SK-N-MC (cell line): ENCODE data around the gene ADD3.
"Not testable (repeated sequence)": the region's sequence is repeated elsewhere in the genome, so short reads cannot be mapped to it uniquely, and the experiment has no call there.

Experiments
- DNase-seq: peaks from one replicate; pipeline ENCODE4 v3.0.0-alpha.2; 2011; ENCODE audit warnings: low read depth, low spot score
- H3K27ac ChIP-seq: fragments of 200-600 bp; sonication (generic); 2 replicates; pipeline ENCODE4 v1.5.1; 2016; ENCODE audit warnings: mixed run types
- H3K36me3 ChIP-seq: fragments of 200-600 bp; sonication (generic); 2 replicates; pipeline ENCODE4 v1.6.1; 2017; ENCODE audit warnings: antibody characterized with exemption, low read length, mixed read lengths; ENCODE audit not compliant: insufficient read depth
- H3K4me3 ChIP-seq: fragments of 200-600 bp; sonication (generic); 2 replicates; pipeline ENCODE4 v1.5.1; 2016
- H3K9ac ChIP-seq: fragments of 200-600 bp; sonication (generic); 2 replicates; pipeline ENCODE4 v1.8.0; 2017; ENCODE audit warnings: mixed run types, mixed read lengths; ENCODE audit not compliant: insufficient read length
- H3K9me3 ChIP-seq: fragments of 200-600 bp; sonication (generic); 2 replicates; pipeline ENCODE4 v1.6.1; 2017; ENCODE audit warnings: low read depth, mild to moderate bottlenecking, antibody characterized with exemption, low read length, moderate library complexity, mixed read lengths
- EZH2 ChIP-seq: fragments of 200-600 bp; sonication (generic); IDR thresholded peaks from one replicate; pipeline ENCODE4 v1.6.1; 2017; ENCODE audit warnings: antibody characterized with exemption
- FOXP2 ChIP-seq: optimal IDR thresholded peaks from 2 replicates; pipeline ENCODE3; 2011; ENCODE audit warnings: mild to moderate bottlenecking, moderate library complexity; ENCODE audit not compliant: insufficient read depth; ENCODE audit errors: extremely low read length, control extremely low read depth
- POLR2AphosphoS5 ChIP-seq: IDR thresholded peaks from 2 replicates; pipeline ENCODE4 v1.6.1; 2012; ENCODE audit warnings: mild to moderate bottlenecking, low read depth, low read length, borderline replicate concordance

ADD3 gene

DNA sequence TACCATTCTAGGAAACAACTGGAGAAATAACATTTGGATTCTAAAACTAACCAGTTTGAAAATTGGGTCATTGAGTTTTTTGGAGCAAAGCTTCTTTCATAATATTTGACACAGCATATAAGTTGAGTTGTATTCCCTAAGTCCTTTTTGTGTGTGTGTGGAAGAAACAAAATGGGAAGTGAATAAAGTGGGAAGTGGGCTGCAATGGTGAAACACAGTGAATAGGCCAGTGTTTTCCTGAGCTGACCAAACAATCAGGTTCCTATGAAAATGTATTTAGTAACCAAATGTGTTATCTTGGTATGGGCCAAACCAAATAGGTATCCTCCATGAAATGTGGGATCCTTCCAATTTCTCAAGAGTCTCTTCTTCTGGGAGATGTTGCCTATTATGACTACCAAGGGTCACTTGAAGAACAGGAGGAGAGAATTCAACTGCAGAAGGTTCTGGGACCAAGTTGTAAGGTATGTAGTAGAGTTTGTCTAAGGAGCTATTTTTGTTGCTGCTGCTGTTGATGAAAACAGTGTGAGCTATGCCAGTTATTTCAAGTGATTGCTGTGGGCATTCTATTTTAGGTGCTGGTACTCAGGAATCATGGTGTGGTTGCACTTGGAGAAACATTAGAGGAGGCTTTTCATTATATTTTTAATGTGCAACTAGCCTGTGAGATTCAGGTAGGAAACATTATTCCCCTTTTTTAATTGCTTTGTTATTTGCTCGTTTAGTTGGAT is 111.3 kb downstream of the ADD3 start:
- TF ChIP-seq EZH2 (no peak), POLR2AphosphoS5 (no peak)
- Histone ChIP-seq H3K36me3 (peaks cover 19% of the 10 kb centered on the region; the same call in 1 of the 2 replicates), H3K9ac (no peak overlapping the region), H3K27ac (no peak overlapping the region), H3K4me3 (no peak overlapping the region), H3K9me3 (no peaks in the 10 kb centered on the region)
- no peak for DNase-seq

GRCh38 chr10:110123594-110123993 is 115.8 kb downstream of the ADD3 start:
- Histone ChIP-seq H3K27ac (no peak overlapping the region), H3K4me3 (no peak overlapping the region), H3K36me3 (peaks cover 17% of the 10 kb centered on the region; the same call in 1 of the 2 replicates), H3K9ac (no peak overlapping the region), H3K9me3 (no peaks in the 10 kb centered on the region)
- TF ChIP-seq FOXP2 (no peak), POLR2AphosphoS5 (no peak), EZH2 (no peak)
- DNase-seq: no peak

DNA sequence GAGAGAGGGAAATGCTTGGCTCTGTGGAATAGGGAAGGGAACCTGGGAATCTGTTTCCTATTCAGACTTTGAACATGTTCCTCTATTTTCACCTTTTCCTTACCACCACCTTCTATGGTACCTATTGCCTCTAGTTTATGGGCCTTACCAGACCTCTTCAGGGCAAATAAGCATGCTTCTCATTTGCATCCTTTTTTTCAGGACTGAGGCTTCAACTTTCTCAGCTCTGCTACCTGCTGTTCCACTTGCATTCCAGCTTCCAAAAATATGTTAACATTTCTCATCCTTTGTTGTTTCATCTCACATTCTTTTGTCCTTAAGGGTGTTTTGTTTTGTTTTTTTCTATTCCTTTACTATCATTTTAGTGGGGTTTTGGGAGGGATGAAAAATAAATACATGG is 121.7 kb downstream of the ADD3 start:
- no peak for DNase-seq
- H3K36me3 ChIP-seq: peaks cover 23% of the 10 kb centered on the region
- H3K4me3 ChIP-seq: no peak overlapping the region
- H3K9me3 ChIP-seq: no peaks in the 10 kb centered on the region
- no peak overlapping the region for H3K9ac ChIP-seq
- no peak for TF ChIP-seq EZH2
- TF ChIP-seq POLR2AphosphoS5: no peak
- no peak for TF ChIP-seq FOXP2
- H3K27ac ChIP-seq: no peak overlapping the region

- no peak overlapping the region for H3K9ac ChIP-seq
- TF ChIP-seq EZH2: no peak
- TF ChIP-seq FOXP2: no peak
- TF ChIP-seq POLR2AphosphoS5: no peak
- peaks cover 21% of the 10 kb centered on the region for H3K36me3 ChIP-seq
- H3K4me3 ChIP-seq: no peak overlapping the region
- no peaks in the 10 kb centered on the region for H3K9me3 ChIP-seq
- no peak overlapping the region for H3K27ac ChIP-seq
- no peak for DNase-seq
Observed at GRCh38 chr10:110134917-110135316, 127.1 kb downstream of the ADD3 start.

DNA sequence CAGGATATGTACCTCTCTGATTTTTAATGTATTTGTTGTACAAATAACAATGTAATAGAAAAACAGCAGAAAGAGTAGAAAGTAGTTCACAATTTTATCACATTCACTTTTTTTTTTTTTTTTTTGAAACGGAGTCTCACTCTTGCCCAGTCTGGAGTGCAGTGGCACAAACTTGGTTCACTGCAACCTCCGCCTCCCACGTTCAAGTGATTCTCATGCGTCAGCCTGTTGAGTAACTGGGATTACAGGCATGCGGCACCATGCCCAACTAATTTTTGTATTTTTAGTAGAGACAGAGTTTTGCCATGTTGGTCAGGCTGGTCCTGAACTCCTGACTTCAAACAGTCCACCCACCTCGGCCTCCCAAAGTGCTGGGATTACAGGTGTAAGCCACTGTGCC is 128.1 kb downstream of the ADD3 start:
- not testable (repeated sequence) for DNase-seq, H3K4me3 ChIP-seq, H3K9ac ChIP-seq, H3K9me3 ChIP-seq, H3K27ac ChIP-seq
- peaks cover 21% of the 10 kb centered on the region for H3K36me3 ChIP-seq

GRCh38 chr10:110137142-110137545 is 129.4 kb downstream of the ADD3 start:
- no peak overlapping the region for H3K27ac ChIP-seq
- peaks cover 8% of the 10 kb centered on the region for H3K36me3 ChIP-seq
- no peaks in the 10 kb centered on the region for H3K9me3 ChIP-seq
- no peak overlapping the region for H3K9ac ChIP-seq
- H3K4me3 ChIP-seq: no peak overlapping the region
- TF ChIP-seq POLR2AphosphoS5: no peak
- no peak for TF ChIP-seq EZH2
- no peak for TF ChIP-seq FOXP2
- peak; percentile 28 for DNase-seq

DNA sequence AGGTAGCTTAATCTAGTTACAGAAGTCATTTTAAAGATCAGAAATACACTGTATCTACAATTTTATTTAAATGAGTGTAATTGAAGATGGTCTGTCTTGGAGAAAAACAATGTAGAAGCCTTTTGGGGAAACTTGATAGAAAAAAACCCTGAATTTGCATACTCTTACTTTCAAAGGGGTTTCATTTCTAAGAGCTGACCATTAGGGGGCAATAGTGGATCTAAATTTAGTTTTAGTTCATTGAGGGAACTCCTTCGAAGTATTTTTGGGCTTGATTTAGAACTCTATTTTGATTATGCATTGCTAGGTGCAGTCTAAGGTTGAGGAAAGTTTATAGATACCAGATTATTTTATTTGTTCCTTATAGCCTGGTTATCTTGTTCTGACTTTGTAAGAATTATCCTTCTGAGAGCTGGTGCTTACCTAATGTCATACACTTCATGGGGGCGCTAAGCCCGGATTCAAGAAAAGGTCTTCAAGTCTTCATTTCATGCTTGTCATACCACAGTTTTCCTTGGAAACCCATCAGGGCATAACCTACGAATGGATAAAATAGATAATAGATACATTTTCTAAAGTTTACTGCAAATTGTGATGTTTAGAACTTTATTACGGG is 130.5 kb downstream of the ADD3 start:
- no peaks in the 10 kb centered on the region for H3K9me3 ChIP-seq
- H3K4me3 ChIP-seq: no peak overlapping the region
- DNase-seq: peak; percentile 37
- H3K36me3 ChIP-seq: 0 out of 2 replicates have a peak, but pooled peaks cover 1% of the 10 kb centered on the region
- H3K27ac ChIP-seq: no peak overlapping the region
- H3K9ac ChIP-seq: no peak overlapping the region
- TF ChIP-seq EZH2 (no peak), POLR2AphosphoS5 (no peak), FOXP2 (no peak)

DNA sequence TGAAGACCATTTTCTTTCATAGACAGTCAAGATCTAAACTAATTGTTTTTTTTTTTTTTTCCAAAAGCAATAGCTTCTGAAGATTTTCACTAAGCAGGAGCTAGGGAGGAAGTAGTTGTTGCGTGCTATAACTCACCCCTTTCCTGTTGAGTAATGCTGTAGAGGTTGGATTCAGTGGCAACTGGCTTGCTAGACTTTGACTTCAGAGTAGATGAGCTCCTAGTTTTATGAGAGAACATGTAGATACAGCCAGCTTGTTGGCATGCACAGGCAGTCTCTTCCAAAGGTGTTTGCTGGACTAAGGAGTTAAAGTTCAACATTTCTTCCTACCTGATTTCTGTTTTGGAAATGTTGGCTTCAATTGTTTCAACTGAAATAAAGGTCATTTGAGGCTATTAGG is 133.4 kb downstream of the ADD3 start:
- H3K36me3 ChIP-seq: no peaks in the 10 kb centered on the region
- DNase-seq: no peak

More for the DNA sequence above, 133.4 kb downstream of the ADD3 start:
- Histone ChIP-seq H3K4me3 (no peak overlapping the region), H3K27ac (no peak overlapping the region), H3K9me3 (no peaks in the 10 kb centered on the region), H3K9ac (no peak overlapping the region)
- TF ChIP-seq POLR2AphosphoS5 (no peak), FOXP2 (no peak), EZH2 (no peak)
